B cell (primary cell): ENCODE measurements around the gene IYD. TPM values are rescaled to one million over a fixed set of nuclear protein-coding genes. Genes with fewer than 3 reads are reported as not detected.

Experiments used
- ATAC-seq: fragments of 200-7000 bp; cut with Tn5 transposase; one replicate; pipeline ENCODE4 v1.10.0; 2021; ENCODE audit warnings: low read depth, mild to moderate bottlenecking, moderate number of reproducible peaks, moderate library complexity
- CTCF ChIA-PET: fragments of 350-600 bp; sonication (Branson Sonifier 250); formaldehyde crosslinking; loops from one replicate; lab custom pipeline; 2021; ENCODE audit warnings: antibody characterized with exemption, inconsistent platforms; lab: Charles Lee
- POLR2A ChIA-PET: fragments of 350-600 bp; sonication (Branson Sonifier 250); formaldehyde crosslinking; loops from one replicate; lab custom pipeline; 2021; ENCODE audit warnings: antibody characterized with exemption; lab: Charles Lee
- DNase-seq: peaks from one replicate; pipeline ENCODE4 v3.0.0; 2013
- H2AFZ ChIP-seq: 2 replicates; pipeline ENCODE4 v1.6.1; 2012; ENCODE audit warnings: mild to moderate bottlenecking, low read depth, low read length; ENCODE audit not compliant: insufficient read depth, poor library complexity, severe bottlenecking
- H3K27ac ChIP-seq, 2 donors: 1 replicate in 1 of 2; 2 replicates in 1 of 2; pipeline ENCODE4 v1.5.1; 2012 to 2013; ENCODE audit warnings: low read length in 2 of 2, mild to moderate bottlenecking in 2 of 2, moderate library complexity in 1 of 2
- H3K27me3 ChIP-seq, 4 experiments: fragments of 200-600 bp in 1 of 4; sonication (generic) in 1 of 4; replicated peaks in 1 of 4; 1 replicate in 2 of 4; 2 replicates in 2 of 4; pipeline versions ENCODE4 v1.6.1 to v1.7.0; 2013 to 2016; ENCODE audit warnings: low read length in 3 of 4, mild to moderate bottlenecking in 2 of 4, mixed read lengths in 1 of 4, moderate library complexity in 1 of 4; ENCODE audit not compliant: insufficient read depth in 4 of 4, control insufficient read depth in 3 of 4; ENCODE audit errors: control extremely low read depth in 1 of 4
- H3K36me3 ChIP-seq, 2 experiments: replicated peaks in 1 of 2; 1 replicate in 1 of 2; 2 replicates in 1 of 2; pipeline versions ENCODE4 v1.6.1 to v1.7.1; 2013; ENCODE audit warnings: low read length in 1 of 2; ENCODE audit not compliant: insufficient read depth in 2 of 2, control insufficient read depth in 1 of 2; ENCODE audit errors: control extremely low read depth in 1 of 2, extremely low read depth in 1 of 2
- H3K4me1 ChIP-seq, 2 donors: fragments of 200-600 bp in 1 of 2; sonication (generic) in 1 of 2; 1 replicate in 1 of 2; 2 replicates in 1 of 2; pipeline versions ENCODE4 v1.5.1 to v1.6.1; 2013 to 2017; ENCODE audit warnings: low read length in 2 of 2; ENCODE audit not compliant: control insufficient read depth in 2 of 2, insufficient read depth in 2 of 2
- H3K4me2 ChIP-seq: replicated peaks from 2 replicates; pipeline ENCODE3; 2012; ENCODE audit warnings: mild to moderate bottlenecking, low read depth, low read length; ENCODE audit not compliant: poor library complexity, severe bottlenecking
- H3K4me3 ChIP-seq, 5 experiments: fragments of 200-600 bp in 1 of 5; sonication (generic) in 1 of 5; 1 replicate in 3 of 5; 2 replicates in 2 of 5; pipeline versions ENCODE4 v1.5.1 to v1.7.0; 2011 to 2016; ENCODE audit warnings: low read length in 4 of 5, mild to moderate bottlenecking in 4 of 5, low read depth in 2 of 5, control low read depth in 1 of 5, moderate library complexity in 1 of 5; ENCODE audit not compliant: insufficient read depth in 1 of 5; ENCODE audit errors: control extremely low read depth in 1 of 5, extremely low read depth in 1 of 5
- H3K79me2 ChIP-seq: fragments of 200-600 bp; sonication (generic); one replicate; pipeline ENCODE4 v1.6.0; 2016; ENCODE audit warnings: low read length; ENCODE audit not compliant: control insufficient read depth, insufficient read depth
- H3K9ac ChIP-seq: fragments of 200-600 bp; sonication (generic); 2 replicates; pipeline ENCODE4 v1.6.1; 2017; ENCODE audit warnings: mild to moderate bottlenecking, low read length, moderate library complexity
- H3K9me3 ChIP-seq, 3 donors: one replicate each; pipeline versions ENCODE4 v1.6.1 to v1.7.1; 2013; ENCODE audit warnings: low read length in 2 of 3; ENCODE audit not compliant: control insufficient read depth in 2 of 3, insufficient read depth in 1 of 3; ENCODE audit errors: control extremely low read depth in 1 of 3
- H4K20me1 ChIP-seq: 2 replicates; pipeline ENCODE4 v1.6.0; 2012; ENCODE audit warnings: mild to moderate bottlenecking, low read length; ENCODE audit not compliant: insufficient read depth, control insufficient read depth, poor library complexity, severe bottlenecking
- H3K27ac Mint-ChIP-seq: one replicate; pipeline ENCODE4 v1.8.0; 2021; ENCODE audit warnings: mixed read lengths
- H3K27me3 Mint-ChIP-seq: one replicate; pipeline ENCODE4 v1.8.0; 2021; ENCODE audit warnings: mixed read lengths
- H3K4me1 Mint-ChIP-seq: one replicate; pipeline ENCODE4 v1.8.0; 2021; ENCODE audit warnings: mixed read lengths
- H3K4me3 Mint-ChIP-seq: one replicate; pipeline ENCODE4 v1.8.0; 2021; ENCODE audit warnings: mixed read lengths
- H3K9me3 Mint-ChIP-seq: one replicate; pipeline ENCODE4 v1.8.0; 2022; ENCODE audit warnings: mixed read lengths; ENCODE audit not compliant: insufficient read depth
- EZH2 ChIP-seq: IDR thresholded peaks from 2 replicates; pipeline ENCODE4 v1.6.1; 2012; ENCODE audit warnings: borderline replicate concordance, low read depth, mild to moderate bottlenecking, moderate library complexity, low read length; ENCODE audit not compliant: insufficient read depth, poor library complexity, severe bottlenecking
- WGBS: methylation state at CpG from one replicate; pipeline ENCODE4 v1.1.5; 2013; ENCODE audit warnings: missing lambda C conversion rate; ENCODE audit not compliant: insufficient coverage; 5-methylcytosine and 5-hydroxymethylcytosine counted together
- intact Hi-C: fragments of 100-400 bp; cut with micrococcal nuclease; formaldehyde crosslinking; loops from one replicate; pipeline ENCODE4 v1.10.0; 2022
- polyA plus RNA-seq: library from polyadenylated mRNA; depleted of rRNA; stranded (reverse); fragments of >200 nt; gene quantifications from 2 replicates; pipeline ENCODE4 v1.2.3, GENCODE V29; 2012
- total RNA-seq, 2 donors: library from RNA; stranded (reverse); fragments of 120-200 nt in 1 of 2; gene quantifications; 1 replicate in 1 of 2; 2 replicates in 1 of 2; pipeline versions ENCODE4 v1.2.3 to v1.2.4, GENCODE V29; 2013 to 2022
- TF ChIP-seq, protein P1 (sequence below): fragments of 200-600 bp; IDR thresholded peaks from one replicate; pipeline ENCODE4 v1.8.0; 2022; ENCODE audit warnings: antibody characterized with exemption, mild to moderate bottlenecking

IYD gene
- total and polyA plus RNA-seq, 2 donors (not counting 1 experiment from before 2014, with no cell fraction given): not detected

GRCh38 chr6:150426198-150426597 is 57.4 kb downstream of the IYD start:
- Mint-ChIP-seq H3K4me3 (no peak overlapping the region), H3K27me3 (no peaks in the 10 kb centered on the region), H3K4me1 (no peaks in the 10 kb centered on the region), H3K9me3 (no peaks in the 10 kb centered on the region), H3K27ac (no peak overlapping the region)
- H3K9ac ChIP-seq: no peak overlapping the region
- no peak overlapping the region for H2AFZ ChIP-seq
- no peaks in the 10 kb centered on the region for H3K27me3 ChIP-seq
- no peak for TF ChIP-seq EZH2
- TF ChIP-seq, protein P1, sequence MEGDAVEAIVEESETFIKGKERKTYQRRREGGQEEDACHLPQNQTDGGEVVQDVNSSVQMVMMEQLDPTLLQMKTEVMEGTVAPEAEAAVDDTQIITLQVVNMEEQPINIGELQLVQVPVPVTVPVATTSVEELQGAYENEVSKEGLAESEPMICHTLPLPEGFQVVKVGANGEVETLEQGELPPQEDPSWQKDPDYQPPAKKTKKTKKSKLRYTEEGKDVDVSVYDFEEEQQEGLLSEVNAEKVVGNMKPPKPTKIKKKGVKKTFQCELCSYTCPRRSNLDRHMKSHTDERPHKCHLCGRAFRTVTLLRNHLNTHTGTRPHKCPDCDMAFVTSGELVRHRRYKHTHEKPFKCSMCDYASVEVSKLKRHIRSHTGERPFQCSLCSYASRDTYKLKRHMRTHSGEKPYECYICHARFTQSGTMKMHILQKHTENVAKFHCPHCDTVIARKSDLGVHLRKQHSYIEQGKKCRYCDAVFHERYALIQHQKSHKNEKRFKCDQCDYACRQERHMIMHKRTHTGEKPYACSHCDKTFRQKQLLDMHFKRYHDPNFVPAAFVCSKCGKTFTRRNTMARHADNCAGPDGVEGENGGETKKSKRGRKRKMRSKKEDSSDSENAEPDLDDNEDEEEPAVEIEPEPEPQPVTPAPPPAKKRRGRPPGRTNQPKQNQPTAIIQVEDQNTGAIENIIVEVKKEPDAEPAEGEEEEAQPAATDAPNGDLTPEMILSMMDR: no peak
- no peak for ATAC-seq
- 92% methylated on average over 6 of the region's 8 CpGs for WGBS
- no peak overlapping the region for H3K4me2 ChIP-seq
- no peak overlapping the region for H3K27ac ChIP-seq
- H3K4me3 ChIP-seq: no peak overlapping the region
- no peaks in the 10 kb centered on the region for H3K79me2 ChIP-seq
- H4K20me1 ChIP-seq: no peaks in the 10 kb centered on the region
- peaks cover 0 to 18% (median 0%) of the 10 kb centered on the region in 3 donors for H3K9me3 ChIP-seq
- no peaks in the 10 kb centered on the region for H3K36me3 ChIP-seq
- ChIA-PET CTCF (interaction anchor here (9.7 kb wide), 1 partner anchor 390 kb away, joined by 378 read pairs; no protein-coding TSS in a partner anchor), POLR2A (no interaction called here)
- no peaks in the 10 kb centered on the region for H3K4me1 ChIP-seq
- intact Hi-C loops: no loop called here
- no peak for DNase-seq

DNA sequence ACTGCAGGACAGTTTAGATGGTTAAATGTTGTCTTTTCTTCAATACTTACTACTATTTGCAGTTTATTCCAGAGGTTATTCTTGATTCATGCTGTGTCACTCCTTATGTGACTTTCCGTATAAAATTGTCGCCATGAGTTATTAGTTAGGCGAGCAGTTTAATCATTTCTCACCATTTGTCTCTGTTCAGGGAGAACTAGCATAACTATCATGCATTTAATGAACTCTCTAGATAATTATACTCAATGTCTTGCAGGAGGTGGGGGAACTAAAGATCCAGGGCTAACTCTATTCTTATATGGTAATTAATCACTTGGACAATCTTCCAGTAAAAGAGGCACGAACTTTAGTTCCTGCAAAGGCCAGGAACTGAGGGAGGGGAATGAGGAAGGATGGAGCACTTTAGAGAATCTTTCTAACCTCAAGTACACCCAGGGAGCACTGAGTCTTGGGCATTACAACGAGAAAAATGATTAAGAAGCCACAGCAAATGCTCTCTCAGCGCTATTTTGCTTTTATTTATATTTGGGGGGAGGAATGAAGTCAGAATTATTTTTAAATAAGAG is 58.3 kb downstream of the IYD start:
- Histone ChIP-seq H3K9me3 (peaks cover 0 to 18% (median 0%) of the 10 kb centered on the region in 3 donors), H2AFZ (no peak overlapping the region), H3K4me1 (no peaks in the 10 kb centered on the region), H3K27me3 (no peaks in the 10 kb centered on the region), H3K27ac (no peak overlapping the region), H3K4me3 (no peak overlapping the region), H3K36me3 (no peaks in the 10 kb centered on the region), H3K79me2 (no peaks in the 10 kb centered on the region), H3K4me2 (no peak overlapping the region), H4K20me1 (no peaks in the 10 kb centered on the region), H3K9ac (no peak overlapping the region)
- ChIA-PET CTCF (no interaction called here), POLR2A (no interaction called here)
- Mint-ChIP-seq H3K27ac (no peak overlapping the region), H3K4me1 (no peaks in the 10 kb centered on the region), H3K4me3 (no peak overlapping the region), H3K27me3 (no peaks in the 10 kb centered on the region), H3K9me3 (no peaks in the 10 kb centered on the region)
- WGBS: no CpG with 5 or more reads among the region's 6 CpGs
- DNase-seq (no peak), ATAC-seq (no peak)
- TF ChIP-seq EZH2: no peak
- TF ChIP-seq, protein P1: no peak
- intact Hi-C loops: no loop called here
